GM12878 (cell line): Measurements from ENCODE around the gene COQ8B. TPM values are rescaled to one million over a fixed set of nuclear protein-coding genes. Genes with fewer than 3 reads are reported as not detected.

Experiments
- ATAC-seq: fragments of 200-7000 bp; cut with Tn5 transposase; 3 replicates; pipeline ENCODE4 v1.9.1; 2020; ENCODE audit warnings: mild to moderate bottlenecking, moderate library complexity
- BruUV-seq: library from RNA; stranded (reverse); fragments of 400-500 nt; replicated peaks from 2 replicates; lab custom pipeline; 2021; lab: Mats Ljungman, UMichigan
- CTCF ChIA-PET: fragments of 300-600 bp; sonication (Branson Sonifier 250); formaldehyde crosslinking; extraction: SDS; loops from one replicate; lab custom pipeline; 2021; ENCODE audit warnings: inconsistent platforms; lab: Yijun Ruan, JAX
- POLR2A ChIA-PET: fragments of 350-600 bp; formaldehyde crosslinking; extraction: SDS; loops from one replicate; lab custom pipeline; 2021; ENCODE audit warnings: inconsistent platforms; lab: Charles Lee
- RAD21 ChIA-PET: fragments of 300-600 bp; sonication (Branson Sonifier 250); formaldehyde crosslinking; loops from one replicate; lab custom pipeline; 2023; ENCODE audit warnings: antibody characterized with exemption; ENCODE audit not compliant: unreplicated experiment; lab: Charles Lee
- SMC1A ChIA-PET: fragments of 300-600 bp; sonication (Branson Sonifier 250); formaldehyde crosslinking; loops from one replicate; lab custom pipeline; 2023; ENCODE audit not compliant: unreplicated experiment, uncharacterized antibody; lab: Charles Lee
- DNase-seq: peaks from one replicate; pipeline ENCODE4 v3.0.0-alpha.2; 2011; ENCODE audit warnings: low read depth, low spot score
- FAIRE-seq: peaks from 3 replicates; lab custom pipeline; 2011; peaks lifted over from hg19 to GRCh38; lab: Jason Lieb, UNC
- H2AFZ ChIP-seq: 2 replicates; pipeline ENCODE4 v1.6.0; 2011; ENCODE audit warnings: low read depth, low read length, control low read depth; ENCODE audit not compliant: control insufficient read depth
- H3K27ac ChIP-seq: 2 replicates; pipeline ENCODE4 v1.5.1; 2011; ENCODE audit warnings: control low read depth; ENCODE audit not compliant: control insufficient read depth, insufficient read depth
- H3K27me3 ChIP-seq, 2 experiments: replicated peaks in 1 of 2; 2 replicates each; pipeline versions ENCODE4 v1.6.0 to v1.6.1; 2011; ENCODE audit warnings: low read length in 1 of 2; ENCODE audit not compliant: control insufficient read depth in 2 of 2, insufficient read depth in 2 of 2
- H3K36me3 ChIP-seq, 2 experiments: 2 replicates each; pipeline ENCODE4 v1.5.1; 2011; ENCODE audit warnings: low read length in 1 of 2; ENCODE audit not compliant: control insufficient read depth in 2 of 2, insufficient read depth in 2 of 2
- H3K4me1 ChIP-seq: 2 replicates; pipeline ENCODE4 v1.6.1; 2011; ENCODE audit warnings: mild to moderate bottlenecking, low read length, moderate library complexity, mixed read lengths; ENCODE audit not compliant: control insufficient read depth, insufficient read depth
- H3K4me2 ChIP-seq: 2 replicates; pipeline ENCODE4 v1.6.0; 2011; ENCODE audit warnings: control low read depth; ENCODE audit not compliant: control insufficient read depth, insufficient read depth
- H3K4me3 ChIP-seq: fragments of 200-600 bp; sonication (generic); 2 replicates; pipeline ENCODE4 v1.5.1; 2016
- H3K79me2 ChIP-seq: 2 replicates; pipeline ENCODE4 v1.6.0; 2011; ENCODE audit warnings: low read length; ENCODE audit not compliant: control insufficient read depth, insufficient read depth
- H3K9ac ChIP-seq: 2 replicates; pipeline ENCODE4 v1.8.0; 2011; ENCODE audit warnings: low read length, control low read depth, mixed read lengths; ENCODE audit not compliant: control insufficient read depth, insufficient read depth
- H3K9me3 ChIP-seq: replicated peaks from 3 replicates; pipeline ENCODE4 v1.5.1; 2011; ENCODE audit warnings: mild to moderate bottlenecking, low read length; ENCODE audit not compliant: control insufficient read depth, insufficient read depth
- H4K20me1 ChIP-seq: 2 replicates; pipeline ENCODE4 v1.6.0; 2011; ENCODE audit not compliant: control insufficient read depth, insufficient read depth
- IKZF1 ChIP-seq: fragments of 450-650 bp; conservative IDR thresholded peaks from 2 replicates; pipeline ENCODE4 v1.6.1; 2017; ENCODE audit warnings: antibody characterized with exemption, mild to moderate bottlenecking
- IKZF2 ChIP-seq, 2 experiments: fragments of 450-650 bp; IDR thresholded peaks; 2 replicates each; pipeline ENCODE4 v1.6.1; 2017; ENCODE audit warnings: mild to moderate bottlenecking in 2 of 2, moderate library complexity in 2 of 2
- SIN3A ChIP-seq: IDR thresholded peaks from 2 replicates; pipeline ENCODE4 v1.6.1; 2012; ENCODE audit warnings: low read depth, low read length, improper control_type of control experiment
- SMAD1 ChIP-seq: fragments of 450-650 bp; IDR thresholded peaks from 2 replicates; pipeline ENCODE4 v1.6.1; 2018; ENCODE audit warnings: mild to moderate bottlenecking, low read depth; ENCODE audit not compliant: partially characterized antibody
- STAT3 ChIP-seq: IDR thresholded peaks from 2 replicates; pipeline ENCODE4 v1.6.1; 2011; ENCODE audit warnings: low read depth, low read length, improper control_type of control experiment
- ZNF207 ChIP-seq: fragments of 450-650 bp; IDR thresholded peaks from 2 replicates; pipeline ENCODE4 v1.6.1; 2014; ENCODE audit warnings: antibody characterized with exemption, mild to moderate bottlenecking, borderline replicate concordance
- ZNF274 ChIP-seq: IDR thresholded peaks from one replicate; pipeline ENCODE4 v1.8.0; 2011; ENCODE audit not compliant: insufficient read length, insufficient read depth
- ZNF384 ChIP-seq: IDR thresholded peaks from 2 replicates; pipeline ENCODE4 v1.6.1; 2012; ENCODE audit warnings: low read depth, mild to moderate bottlenecking, low read length, improper control_type of control experiment, borderline replicate concordance
- ZZZ3 ChIP-seq: IDR thresholded peaks from 2 replicates; pipeline ENCODE4 v1.6.1; 2011; ENCODE audit warnings: low read depth; ENCODE audit not compliant: control insufficient read depth, insufficient read length
- WGBS: methylation state at CpG from one replicate; pipeline ENCODE4 v1.1.6; 2016; ENCODE audit warnings: low lambda C conversion rate; ENCODE audit not compliant: insufficient replicate concordance, insufficient coverage; ENCODE audit errors: missing lambda C conversion rate; 5-methylcytosine and 5-hydroxymethylcytosine counted together
- in situ Hi-C: fragments of 300-500 bp; cut with MboI; formaldehyde crosslinking; loops from 9 replicates; pipeline ENCODE4 v1.14.3; 2018; ENCODE audit warnings: mixed read lengths
- intact Hi-C: fragments of 100-400 bp; cut with micrococcal nuclease; formaldehyde crosslinking; loops from one replicate; pipeline ENCODE4 v1.14.2; 2022; ENCODE audit not compliant: unreplicated experiment
- polyA plus RNA-seq, 11 experiments: library from polyadenylated mRNA; depleted of rRNA in 4 of 11; unstranded in 6 of 11; stranded (reverse) in 5 of 11; fragments of >200 nt; fragmentation: Nextera tagmentation in 4 of 11; fragmentation: Illumina TruSeq in 1 of 11; extraction: Ambion mirVana in 4 of 11; extraction: Trizol in 1 of 11; gene quantifications; 1 replicate in 1 of 11; 2 replicates in 10 of 11; pipeline versions ENCODE4 v1.2.1 to v1.2.3, GENCODE V29; 2011 to 2016; ENCODE audit warnings: inconsistent platforms in 2 of 11, missing spikeins in 2 of 11, low read depth in 1 of 11
- total RNA-seq, 4 experiments: library from RNA; depleted of rRNA in 3 of 4; stranded (reverse); fragments of >200 nt in 3 of 4; fragmentation: Illumina TruSeq in 1 of 4; extraction: Trizol in 1 of 4; gene quantifications; 2 replicates each; pipeline versions ENCODE4 v1.2.1 to v1.2.3, GENCODE V29; 2013 to 2021
- TF ChIP-seq, protein P1 (sequence below): fragments of 450-650 bp; IDR thresholded peaks from 2 replicates; pipeline ENCODE4 v1.6.1; 2016; ENCODE audit warnings: mild to moderate bottlenecking
- TF ChIP-seq, protein P2 (sequence below): IDR thresholded peaks from 2 replicates; pipeline ENCODE4 v1.6.1; 2011; ENCODE audit warnings: borderline replicate concordance, low read depth, mild to moderate bottlenecking, moderate library complexity, low read length; ENCODE audit not compliant: insufficient read depth, poor library complexity, severe bottlenecking

Gene COQ8B
- total and polyA plus RNA-seq, 10 of the 15 experiments (the other 5 are each of a cell fraction or from before 2014, with no cell fraction given) = 0.39 to 37.1 (median 16.8) TPM

- TF ChIP-seq ZZZ3 = no peak
Measured at GRCh38 chr19:40759352-40759751, 42.7 kb upstream of the COQ8B start (continued).

- peaks cover 19% of the 10 kb centered on the region for H3K4me1 ChIP-seq
- 95% methylated on average over 3 of the region's 3 CpGs for WGBS
- no peaks in the 10 kb centered on the region for H3K27me3 ChIP-seq
Measured at GRCh38 chr19:40758491-40758890, 41.8 kb upstream of the COQ8B start.

GRCh38 chr19:40756502-40757110 is 39.9 kb upstream of the COQ8B start:
- Histone ChIP-seq H3K4me1 (peaks cover 19% of the 10 kb centered on the region), H4K20me1 (peaks cover 14% of the 10 kb centered on the region), H3K4me3 (peak overlapping the region; percentile 22), H2AFZ (no peak overlapping the region), H3K27ac (no peak overlapping the region), H3K79me2 (peaks cover 68% of the 10 kb centered on the region), H3K4me2 (peak overlapping the region; percentile 95), H3K9ac (no peak overlapping the region), H3K27me3 (no peaks in the 10 kb centered on the region), H3K36me3 (peaks cover 21 to 44% of the 10 kb centered on the region in 2 experiments), H3K9me3 (no peaks in the 10 kb centered on the region)
- RAD21 ChIA-PET = interaction anchor here (2.0 to 16.3 kb wide), 3 partner anchors 20 to 93 kb away, joined by 8 to 291 read pairs (median 10); partner anchors contain the start of genes MIA and RAB4B
- SMC1A ChIA-PET = interaction anchor here (0.6 to 13.2 kb wide), 4 partner anchors 17 to 468 kb away, joined by 3 to 256 read pairs (median 3); partner anchors contain the start of genes MIA and RAB4B
- ATAC-seq (no peak), DNase-seq (no peak), FAIRE-seq (no peak)
- CTCF ChIA-PET = interaction anchor here (2.1 to 9.0 kb wide), 2 partner anchors 14 to 21 kb away, joined by 8 to 72 read pairs; partner anchors contain the start of gene RAB4B
- no TSS peak for BruUV-seq
- intact Hi-C loops (no loop called here), in situ Hi-C loops (no loop called here)
- WGBS = 47% methylated on average over 10 of the region's 11 CpGs
- POLR2A ChIA-PET = interaction anchor here (0.6 to 9.5 kb wide), 7 partner anchors 15 to 134 kb away, joined by 3 to 331 read pairs (median 4); partner anchors contain the start of genes COQ8B, EGLN2, ITPKC and MIA
- TF ChIP-seq IKZF1 (peak; percentile 21; the same call in 1 of the 2 replicates), IKZF2 (IDR thresholded peaks at IDR 0.05) (no peak), ZNF207 (no peak), STAT3 (no peak), ZNF384 (no peak)
- TF ChIP-seq, protein P1, sequence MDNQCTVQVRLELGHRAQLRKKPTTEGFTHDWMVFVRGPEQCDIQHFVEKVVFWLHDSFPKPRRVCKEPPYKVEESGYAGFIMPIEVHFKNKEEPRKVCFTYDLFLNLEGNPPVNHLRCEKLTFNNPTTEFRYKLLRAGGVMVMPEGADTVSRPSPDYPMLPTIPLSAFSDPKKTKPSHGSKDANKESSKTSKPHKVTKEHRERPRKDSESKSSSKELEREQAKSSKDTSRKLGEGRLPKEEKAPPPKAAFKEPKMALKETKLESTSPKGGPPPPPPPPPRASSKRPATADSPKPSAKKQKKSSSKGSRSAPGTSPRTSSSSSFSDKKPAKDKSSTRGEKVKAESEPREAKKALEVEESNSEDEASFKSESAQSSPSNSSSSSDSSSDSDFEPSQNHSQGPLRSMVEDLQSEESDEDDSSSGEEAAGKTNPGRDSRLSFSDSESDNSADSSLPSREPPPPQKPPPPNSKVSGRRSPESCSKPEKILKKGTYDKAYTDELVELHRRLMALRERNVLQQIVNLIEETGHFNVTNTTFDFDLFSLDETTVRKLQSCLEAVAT = 0 out of 2 replicates have a peak, but pooled peaks have one; percentile 20
- TF ChIP-seq, protein P2, sequence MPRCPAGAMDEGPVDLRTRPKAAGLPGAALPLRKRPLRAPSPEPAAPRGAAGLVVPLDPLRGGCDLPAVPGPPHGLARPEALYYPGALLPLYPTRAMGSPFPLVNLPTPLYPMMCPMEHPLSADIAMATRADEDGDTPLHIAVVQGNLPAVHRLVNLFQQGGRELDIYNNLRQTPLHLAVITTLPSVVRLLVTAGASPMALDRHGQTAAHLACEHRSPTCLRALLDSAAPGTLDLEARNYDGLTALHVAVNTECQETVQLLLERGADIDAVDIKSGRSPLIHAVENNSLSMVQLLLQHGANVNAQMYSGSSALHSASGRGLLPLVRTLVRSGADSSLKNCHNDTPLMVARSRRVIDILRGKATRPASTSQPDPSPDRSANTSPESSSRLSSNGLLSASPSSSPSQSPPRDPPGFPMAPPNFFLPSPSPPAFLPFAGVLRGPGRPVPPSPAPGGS = no peak

More at GRCh38 chr19:40758491-40758890, 41.8 kb upstream of the COQ8B start:
- in situ Hi-C loops (no loop called here), intact Hi-C loops (no loop called here)
- no peak overlapping the region for H3K9ac ChIP-seq
- no peak overlapping the region for H3K27ac ChIP-seq
- RAD21 ChIA-PET = interaction anchor here (0.7 to 16.3 kb wide), 2 partner anchors 9 to 18 kb away, joined by 3 to 291 read pairs; partner anchors contain the start of genes MIA and RAB4B
- ATAC-seq (no peak), DNase-seq (no peak), FAIRE-seq (no peak)
- no peak for TF ChIP-seq ZNF274
- TF ChIP-seq SMAD1 = no peak
- TF ChIP-seq SIN3A = no peak
- POLR2A ChIA-PET = interaction anchor here (0.7 to 2.2 kb wide), 4 partner anchors 17 to 47 kb away, joined by 3 to 18 read pairs (median 6); partner anchors contain the start of genes MIA and RAB4B
- SMC1A ChIA-PET = interaction anchor here (0.9 to 13.2 kb wide), 3 partner anchors 15 to 58 kb away, joined by 3 to 256 read pairs (median 3); partner anchors contain the start of genes MIA and RAB4B
- H2AFZ ChIP-seq = no peak overlapping the region
- H3K4me3 ChIP-seq = no peak overlapping the region
- CTCF ChIA-PET = interaction anchor here (0.7 to 2.1 kb wide), 6 partner anchors 11 to 46 kb away, joined by 3 to 8 read pairs (median 4); partner anchors contain the start of genes EGLN2, MIA and RAB4B
- H3K9me3 ChIP-seq = no peaks in the 10 kb centered on the region
- H3K79me2 ChIP-seq = peaks cover 51% of the 10 kb centered on the region
- H4K20me1 ChIP-seq = peaks cover 16% of the 10 kb centered on the region
- H3K4me2 ChIP-seq = no peak overlapping the region
- H3K36me3 ChIP-seq = peaks cover 38 to 62% of the 10 kb centered on the region in 2 experiments
- BruUV-seq = TSS peak; percentile 34
